Nephron (organoid): Measurements from ENCODE around the gene PLEKHA5.

ENCODE experiments used
- H3K27ac Mint-ChIP-seq, 3 experiments: 2 replicates each; pipeline ENCODE4 v1.8.0; 2020; ENCODE audit warnings: mixed read lengths in 3 of 3, mild to moderate bottlenecking in 2 of 3, moderate library complexity in 1 of 3
- H3K27me3 Mint-ChIP-seq: 2 replicates; pipeline ENCODE4 v1.8.0; 2021; ENCODE audit warnings: low read depth, mild to moderate bottlenecking, moderate library complexity, mixed read lengths
- H3K36me3 Mint-ChIP-seq: 2 replicates; pipeline ENCODE4 v1.8.0; 2020; ENCODE audit warnings: low read depth, mixed read lengths
- H3K4me1 Mint-ChIP-seq: 2 replicates; pipeline ENCODE4 v1.8.0; 2020; ENCODE audit warnings: mixed read lengths
- H3K4me3 Mint-ChIP-seq, 3 experiments: 2 replicates each; pipeline ENCODE4 v1.8.0; 2020; ENCODE audit warnings: mild to moderate bottlenecking in 3 of 3, mixed read lengths in 3 of 3, moderate library complexity in 2 of 3
- H3K9me3 Mint-ChIP-seq: 2 replicates; pipeline ENCODE4 v1.8.0; 2020; ENCODE audit warnings: mixed read lengths
- CTCF ChIP-seq, 3 experiments: fragments of 200-600 bp; sonication (generic); IDR thresholded peaks; one replicate each; pipeline ENCODE4 v1.5.0; 2021; ENCODE audit warnings: antibody characterized with exemption in 3 of 3; ENCODE audit not compliant: unreplicated experiment in 3 of 3

The PLEKHA5 gene

DNA sequence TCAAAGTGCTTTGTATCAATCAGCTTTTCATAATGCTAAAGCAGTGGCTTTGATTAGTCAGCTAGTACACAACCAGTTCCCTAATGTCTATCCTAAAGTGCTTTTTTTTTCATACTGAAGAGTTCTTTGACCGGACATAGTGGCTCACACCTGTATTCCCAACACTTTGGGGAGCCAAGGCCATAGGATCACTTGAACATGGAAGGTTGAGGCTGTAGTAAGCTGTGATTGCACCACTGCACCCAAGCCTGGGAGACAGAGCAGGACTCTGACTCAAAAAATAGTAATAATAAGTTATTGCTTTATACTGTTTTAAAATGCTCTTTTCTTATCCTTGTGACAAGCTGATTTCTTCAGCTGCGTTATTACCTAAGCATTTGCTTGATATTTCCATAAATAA is 155.1 kb downstream of the PLEKHA5 start:
- Mint-ChIP-seq H3K4me3 (no peak overlapping the region), H3K4me1 (peaks cover 12% of the 10 kb centered on the region), H3K27me3 (no peaks in the 10 kb centered on the region), H3K27ac (peak overlapping the region in 1 of 3 experiments; percentile 10), H3K9me3 (no peaks in the 10 kb centered on the region), H3K36me3 (peaks cover 51% of the 10 kb centered on the region)
- no peak for TF ChIP-seq CTCF (IDR thresholded peaks at IDR 0.05; ENCODE audit: unreplicated experiment in 3 of 3)

- Mint-ChIP-seq H3K4me1 (peaks cover 16% of the 10 kb centered on the region), H3K27me3 (no peaks in the 10 kb centered on the region), H3K4me3 (no peak overlapping the region), H3K27ac (peak overlapping the region in 1 of 3 experiments; percentile 10), H3K36me3 (peaks cover 47% of the 10 kb centered on the region), H3K9me3 (no peaks in the 10 kb centered on the region)
- no peak for TF ChIP-seq CTCF (IDR thresholded peaks at IDR 0.05; ENCODE audit: unreplicated experiment in 3 of 3)
Observed at GRCh38 chr12:19285793-19286448, 156.4 kb downstream of the PLEKHA5 start.

GRCh38 chr12:19287302-19287701 is 157.8 kb downstream of the PLEKHA5 start:
- no peak for TF ChIP-seq CTCF (IDR thresholded peaks at IDR 0.05; ENCODE audit: unreplicated experiment in 3 of 3)
- Mint-ChIP-seq H3K4me1 (peaks cover 16% of the 10 kb centered on the region), H3K36me3 (peaks cover 54% of the 10 kb centered on the region), H3K4me3 (no peak overlapping the region), H3K27me3 (no peaks in the 10 kb centered on the region), H3K9me3 (no peaks in the 10 kb centered on the region), H3K27ac (no peak overlapping the region)

DNA sequence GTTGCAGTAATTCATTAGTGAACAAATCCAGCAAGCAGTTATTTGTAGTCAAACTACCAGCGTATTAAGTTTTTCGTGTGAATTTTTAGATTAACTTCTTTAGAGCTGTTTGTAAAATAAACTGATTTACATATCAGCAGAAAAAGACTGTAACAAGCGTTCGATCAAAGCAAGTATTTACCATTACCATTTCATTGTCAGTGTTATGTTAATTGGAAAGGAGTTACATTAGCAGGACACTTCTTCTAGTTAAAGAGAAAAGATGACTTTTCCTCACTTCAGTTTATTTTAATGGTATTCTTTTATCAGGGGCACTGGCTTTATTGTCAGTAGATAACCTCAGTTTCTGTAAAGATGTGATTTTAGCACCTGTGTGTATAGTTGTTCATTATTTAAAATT is 158.6 kb downstream of the PLEKHA5 start:
- Mint-ChIP-seq H3K36me3 (peaks cover 54% of the 10 kb centered on the region), H3K4me1 (peaks cover 16% of the 10 kb centered on the region), H3K27ac (peak overlapping the region in 2 of 3 experiments; percentile 43 to 49), H3K9me3 (no peaks in the 10 kb centered on the region), H3K27me3 (no peaks in the 10 kb centered on the region), H3K4me3 (no peak overlapping the region)
- no peak for TF ChIP-seq CTCF (IDR thresholded peaks at IDR 0.05; ENCODE audit: unreplicated experiment in 3 of 3)

DNA sequence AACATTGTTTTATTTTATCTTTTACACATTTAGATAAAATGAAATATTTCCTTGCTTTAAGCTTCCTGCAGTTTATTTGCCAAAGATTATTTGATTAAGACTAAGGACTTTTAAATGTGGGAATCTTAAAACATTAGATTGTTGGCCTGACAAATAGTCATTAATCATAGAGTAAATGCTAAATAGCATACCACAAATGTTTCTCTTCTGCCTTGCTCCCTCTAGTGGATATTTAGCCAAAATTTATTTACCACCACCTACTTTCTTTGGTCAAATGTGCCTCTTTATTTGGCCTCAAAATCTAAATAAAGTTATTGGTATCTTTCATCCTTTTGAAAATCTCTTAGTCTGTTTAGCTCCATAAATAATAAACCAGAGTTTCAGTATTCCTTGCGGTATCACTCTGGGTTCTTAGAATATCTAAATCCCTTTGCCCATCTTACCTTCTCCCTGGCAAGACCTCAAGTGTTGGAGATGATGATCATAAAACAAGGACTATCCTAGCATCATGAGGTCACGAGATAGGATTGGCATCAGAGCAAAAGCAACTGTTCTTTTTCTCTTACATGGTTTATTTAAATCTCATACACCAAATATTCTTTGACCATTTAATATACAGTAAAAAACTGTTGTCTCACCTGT is 159.2 kb downstream of the PLEKHA5 start:
- H3K4me3 Mint-ChIP-seq: no peak overlapping the region
- no peaks in the 10 kb centered on the region for H3K27me3 Mint-ChIP-seq
- H3K36me3 Mint-ChIP-seq: peaks cover 51% of the 10 kb centered on the region
- peak overlapping the region; percentile 7 to 49 (median 43) for H3K27ac Mint-ChIP-seq
- TF ChIP-seq CTCF (IDR thresholded peaks at IDR 0.05; ENCODE audit: unreplicated experiment in 3 of 3): peak; percentile 55 to 80 (median 69)
- no peaks in the 10 kb centered on the region for H3K9me3 Mint-ChIP-seq
- H3K4me1 Mint-ChIP-seq: peaks cover 16% of the 10 kb centered on the region
